Fibroblast of skin of right biceps (primary cell): ENCODE results near the gene INHA.

Experiments used
- DNase-seq: peaks from one replicate; pipeline ENCODE4 v3.0.0-alpha.2; 2013

Gene INHA

DNA sequence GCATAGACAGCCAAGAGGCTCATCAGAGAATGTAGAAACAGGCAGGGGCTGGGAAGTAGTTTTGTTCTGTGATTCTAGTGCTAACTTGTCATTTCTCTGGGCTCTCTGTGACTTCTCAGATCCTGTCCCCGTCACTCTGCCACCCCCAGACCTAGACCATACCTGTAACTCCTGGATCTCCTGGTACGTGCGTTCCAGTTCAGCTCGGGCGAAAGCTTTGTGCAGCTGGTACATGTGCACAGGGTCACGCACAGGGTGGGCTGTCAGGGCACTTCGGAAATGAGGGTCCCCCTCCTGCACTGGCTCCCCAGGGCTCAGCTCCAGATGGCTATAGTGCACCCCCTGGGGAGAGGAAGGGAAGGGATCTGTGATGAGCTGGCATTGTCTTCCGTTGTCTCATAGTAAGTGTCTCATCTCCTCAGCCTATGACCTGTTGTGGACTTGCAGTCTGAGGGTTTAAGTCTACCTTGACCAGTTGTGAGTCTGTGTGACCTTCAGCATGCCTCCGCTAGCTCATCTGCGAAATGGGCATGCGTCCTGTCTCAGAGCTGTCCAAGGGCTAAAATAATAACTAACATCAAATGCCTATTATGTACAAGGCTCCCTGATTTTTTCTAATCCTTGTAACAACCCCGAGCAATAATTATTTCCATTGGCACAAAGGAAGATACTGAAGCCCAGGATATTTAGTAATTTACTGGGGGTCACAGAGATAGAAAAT, 31.2 kb upstream of the INHA start:
- DNase-seq, result no peak

DNA sequence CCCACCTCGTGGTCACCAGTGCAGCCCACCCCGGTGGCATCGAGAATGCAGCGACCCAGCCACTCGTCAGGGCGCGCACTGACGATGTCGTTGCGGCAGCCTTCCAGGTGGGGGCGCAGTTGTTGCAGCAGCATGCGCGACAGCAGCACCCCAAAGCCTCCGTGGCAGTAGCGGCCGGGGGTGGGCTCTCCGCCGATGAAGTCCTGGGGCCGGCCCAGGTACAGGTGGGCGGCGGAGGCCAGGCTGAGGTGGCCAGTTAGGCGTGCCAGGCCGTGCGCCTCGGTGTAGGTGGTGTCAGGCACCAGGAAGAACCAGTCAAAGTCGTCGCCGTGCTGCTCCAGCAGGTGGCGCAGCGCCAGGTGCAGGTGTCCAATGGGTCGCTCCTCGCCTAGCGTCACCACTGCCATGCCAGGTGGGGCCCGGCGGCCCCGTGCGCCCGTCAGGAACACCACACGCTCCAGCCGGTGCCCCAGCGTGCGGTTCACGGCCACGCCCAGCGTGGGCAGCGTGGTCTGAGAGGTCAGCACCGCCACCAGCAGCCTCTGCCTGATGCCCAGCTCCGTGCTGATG, 30.4 kb upstream of the INHA start:
- DNase-seq, result peak; percentile 67

DNA sequence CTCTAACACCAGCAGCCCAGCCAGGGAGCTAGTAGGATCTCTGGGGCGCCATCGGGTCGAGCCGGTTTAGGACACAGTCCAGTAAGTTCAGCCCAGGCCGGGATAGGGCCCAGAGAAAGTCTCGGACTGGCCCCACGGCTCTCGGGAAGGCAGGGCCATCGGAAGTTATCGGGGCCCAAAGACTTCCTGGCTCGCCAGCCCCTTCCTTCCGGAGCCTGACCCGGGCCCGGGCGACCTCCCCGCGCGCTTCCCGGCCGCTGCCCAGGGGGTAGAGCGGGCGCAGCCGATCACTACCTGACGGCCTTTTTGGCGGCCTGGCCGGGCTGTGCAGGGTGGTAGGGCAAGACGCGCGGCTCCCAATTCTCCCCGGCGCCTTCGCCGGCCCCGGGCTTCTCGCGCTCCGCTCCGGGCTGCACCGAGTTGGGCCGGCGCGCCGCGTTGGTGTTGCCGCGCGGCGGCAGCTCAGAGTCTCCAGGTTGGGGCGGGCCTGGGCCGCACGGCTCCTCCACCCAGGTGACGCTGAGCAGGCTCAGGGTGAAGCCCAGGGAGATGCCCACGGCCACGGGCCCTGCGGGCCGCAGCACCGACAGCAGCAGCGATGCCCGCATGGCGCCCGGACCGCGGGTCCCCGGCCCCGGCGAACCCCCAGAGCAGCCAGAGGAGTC, 29.0 kb upstream of the INHA start:
- peak; percentile 17 for DNase-seq

DNA sequence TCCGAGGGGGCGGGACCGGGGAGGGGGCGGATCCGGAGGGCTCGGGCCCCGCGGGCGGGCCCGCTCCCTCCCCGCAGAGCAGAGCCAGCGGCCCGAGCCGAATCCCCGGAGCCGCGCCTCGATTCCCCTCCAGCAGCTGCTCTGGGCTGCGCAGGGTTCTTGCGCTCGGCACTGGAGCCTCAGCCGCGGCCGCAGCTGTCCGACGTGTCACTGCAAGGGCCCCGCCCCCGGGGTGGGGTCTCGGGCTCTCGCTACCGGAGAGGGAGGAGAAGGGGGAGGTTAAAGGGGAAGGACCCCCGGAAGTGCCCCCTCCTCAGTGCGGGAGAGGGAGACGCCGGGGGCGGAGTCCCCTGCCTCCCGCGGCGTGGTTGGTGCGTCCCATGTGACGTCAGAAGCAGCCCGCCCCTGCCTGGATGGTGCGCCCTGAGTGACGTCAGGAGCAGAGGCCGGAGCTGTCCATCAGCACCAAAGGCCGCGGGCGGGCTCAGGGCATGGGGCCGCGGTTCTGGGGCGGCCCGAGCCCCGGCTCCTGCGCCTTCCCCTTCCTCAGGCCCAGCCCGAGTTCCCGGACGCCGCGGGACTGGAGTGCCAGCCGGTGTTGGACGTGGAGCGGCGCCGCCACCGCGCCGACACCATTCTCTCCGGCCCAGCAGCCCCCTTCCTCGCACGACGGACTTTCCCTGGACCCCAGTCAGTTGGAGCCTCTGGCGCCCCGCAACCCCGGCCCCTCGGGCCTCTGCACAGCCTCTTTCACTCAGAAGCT, 28.3 kb upstream of the INHA start, which contains the start of the genes CHPF and TMEM198:
Gene CHPF (minus strand): TSS at position 214 of the 763 bp plus-strand sequence. CDS start 271 bp downstream, outside the sequence.
Gene TMEM198 (plus strand): TSS at position 433 of the 763 bp plus-strand sequence. CDS start 700 bp downstream, outside the sequence.
- DNase-seq, result peak; percentile 99

DNA sequence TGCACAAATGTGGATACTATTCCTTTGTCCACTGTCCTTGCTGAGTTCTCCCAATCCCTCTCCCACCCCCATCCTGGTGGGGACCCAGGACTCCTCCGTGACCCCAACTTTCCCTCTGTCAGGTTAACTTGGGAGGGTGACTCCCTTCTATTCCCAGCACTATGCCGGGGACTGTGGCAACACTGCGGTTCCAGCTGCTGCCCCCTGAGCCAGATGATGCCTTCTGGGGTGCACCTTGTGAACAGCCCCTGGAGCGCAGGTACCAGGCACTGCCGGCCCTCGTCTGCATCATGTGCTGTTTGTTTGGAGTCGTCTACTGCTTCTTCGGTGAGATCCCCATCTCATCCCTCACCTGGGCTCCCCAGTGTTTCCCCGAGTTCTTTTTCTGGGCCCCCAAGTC, 27.5 kb upstream of the INHA start:
- DNase-seq, result no peak

DNA sequence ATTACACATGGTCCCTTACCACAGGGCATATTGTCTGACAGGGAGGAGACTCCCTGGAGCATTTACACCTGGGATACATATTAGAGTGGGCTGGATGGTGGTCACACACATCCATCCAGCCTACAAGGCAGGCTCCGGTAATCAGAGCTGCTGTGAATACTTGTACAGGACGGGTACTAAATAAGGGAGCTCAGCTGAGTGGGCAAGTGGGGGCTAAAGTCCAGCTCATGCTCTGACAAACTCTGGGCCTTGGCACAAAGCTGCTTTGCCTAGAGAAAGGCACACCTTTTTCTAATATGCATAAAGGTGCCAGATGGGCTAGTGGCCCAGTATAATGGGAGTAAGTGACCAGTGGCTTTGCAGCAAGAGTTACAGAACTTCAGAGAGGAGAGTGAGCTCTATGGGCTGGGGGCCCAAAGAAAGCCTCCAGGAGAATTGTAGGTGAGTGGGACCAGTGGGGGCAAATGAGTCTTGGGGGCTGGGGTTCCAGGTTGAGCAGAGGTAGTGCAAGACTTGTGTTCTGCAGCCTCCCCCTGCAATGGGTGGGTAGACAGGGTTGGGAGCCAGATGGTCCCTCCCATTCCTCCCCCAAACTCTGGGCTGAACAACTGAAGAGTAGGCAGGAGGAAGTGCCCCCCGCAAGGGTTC, 26.7 kb upstream of the INHA start:
- no peak for DNase-seq

GRCh38 chr2:219545943-219546352, 26.2 kb upstream of the INHA start:
- DNase-seq, result no peak

- no peak for DNase-seq
These were observed 24.5 kb upstream of the INHA start for GRCh38 chr2:219547621-219548020.

DNA sequence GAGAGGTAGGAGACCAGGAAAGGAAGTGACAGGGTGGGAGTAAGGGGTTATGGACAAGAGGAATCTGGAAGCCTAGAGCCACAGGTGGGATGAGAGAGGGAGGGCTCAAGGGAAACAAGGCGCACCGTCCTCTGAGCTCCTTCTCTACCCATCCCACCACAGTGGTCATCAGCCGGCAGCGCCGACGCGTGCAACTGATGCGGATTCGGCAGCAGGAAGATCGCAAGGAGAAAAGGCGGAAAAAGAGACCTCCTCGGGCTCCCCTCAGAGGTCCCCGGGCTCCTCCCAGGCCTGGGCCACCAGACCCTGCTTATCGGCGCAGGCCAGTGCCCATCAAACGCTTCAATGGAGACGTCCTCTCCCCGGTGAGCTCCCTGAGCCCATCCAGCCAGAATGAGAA, 23.1 kb upstream of the INHA start:
- no peak for DNase-seq

DNA sequence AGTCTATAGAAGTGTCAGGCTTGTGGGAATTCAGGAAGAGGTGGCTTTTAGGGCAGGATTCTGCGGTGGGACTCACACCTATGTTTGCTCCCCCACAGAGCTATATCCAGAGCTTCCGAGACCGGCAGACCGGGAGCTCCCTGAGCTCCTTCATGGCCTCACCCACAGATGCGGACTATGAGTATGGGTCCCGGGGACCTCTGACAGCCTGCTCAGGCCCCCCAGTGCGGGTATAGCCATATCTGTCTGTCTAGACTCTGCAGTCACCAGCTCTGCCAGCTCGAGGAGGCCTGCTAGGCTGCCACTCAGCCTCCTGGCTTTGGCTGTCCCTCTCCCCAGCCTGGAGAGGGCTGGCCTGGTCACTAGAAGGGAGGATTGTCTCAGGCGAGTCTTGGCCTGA, 22.5 kb upstream of the INHA start:
- no peak for DNase-seq

DNA sequence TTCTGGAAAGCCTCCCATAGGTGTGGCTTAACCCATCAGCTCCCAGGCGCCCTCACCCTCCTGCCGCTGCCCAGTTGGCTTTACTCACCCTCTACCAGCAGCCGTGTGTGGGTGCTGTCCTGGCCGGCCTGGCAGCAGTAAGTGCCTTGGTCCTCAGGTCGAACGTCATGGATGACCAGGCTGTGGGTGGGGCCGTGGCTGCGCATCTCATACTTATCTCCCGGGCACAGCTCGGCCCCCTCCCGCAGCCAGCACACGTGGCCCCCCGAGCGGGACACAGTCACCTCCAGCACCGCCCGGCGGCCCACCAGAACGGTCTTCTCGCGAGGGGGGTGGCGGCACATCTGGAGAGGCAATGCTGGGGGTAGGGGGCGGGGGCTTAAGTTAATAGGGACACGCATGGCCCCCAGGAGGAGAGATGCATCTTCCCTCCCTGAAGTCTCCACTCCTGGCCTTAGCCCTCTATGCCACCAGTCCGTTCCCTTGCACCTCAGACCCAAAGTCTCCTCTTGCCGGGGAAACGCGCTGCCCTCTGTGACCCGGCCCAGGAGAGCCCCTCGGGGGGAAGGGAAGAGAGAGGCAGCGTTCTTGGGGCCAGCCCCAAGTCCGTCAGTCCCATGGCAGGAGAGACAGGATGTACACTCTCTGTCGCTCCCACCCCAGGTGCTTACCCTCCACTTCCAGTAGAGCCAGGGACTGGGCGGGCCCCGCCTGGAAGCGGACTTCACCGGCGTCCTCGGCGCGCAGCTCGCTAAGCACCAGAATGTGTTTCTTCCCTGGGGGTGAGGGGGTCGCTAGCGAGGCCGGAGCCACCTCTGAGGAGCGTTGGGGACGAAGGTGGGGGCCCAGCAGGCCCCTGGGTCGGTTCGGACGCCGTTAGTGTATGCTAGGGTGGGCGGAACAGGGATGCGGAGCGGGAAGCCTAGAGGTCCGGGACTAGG, 20.4 kb upstream of the INHA start:
- peak; percentile 30 for DNase-seq

DNA sequence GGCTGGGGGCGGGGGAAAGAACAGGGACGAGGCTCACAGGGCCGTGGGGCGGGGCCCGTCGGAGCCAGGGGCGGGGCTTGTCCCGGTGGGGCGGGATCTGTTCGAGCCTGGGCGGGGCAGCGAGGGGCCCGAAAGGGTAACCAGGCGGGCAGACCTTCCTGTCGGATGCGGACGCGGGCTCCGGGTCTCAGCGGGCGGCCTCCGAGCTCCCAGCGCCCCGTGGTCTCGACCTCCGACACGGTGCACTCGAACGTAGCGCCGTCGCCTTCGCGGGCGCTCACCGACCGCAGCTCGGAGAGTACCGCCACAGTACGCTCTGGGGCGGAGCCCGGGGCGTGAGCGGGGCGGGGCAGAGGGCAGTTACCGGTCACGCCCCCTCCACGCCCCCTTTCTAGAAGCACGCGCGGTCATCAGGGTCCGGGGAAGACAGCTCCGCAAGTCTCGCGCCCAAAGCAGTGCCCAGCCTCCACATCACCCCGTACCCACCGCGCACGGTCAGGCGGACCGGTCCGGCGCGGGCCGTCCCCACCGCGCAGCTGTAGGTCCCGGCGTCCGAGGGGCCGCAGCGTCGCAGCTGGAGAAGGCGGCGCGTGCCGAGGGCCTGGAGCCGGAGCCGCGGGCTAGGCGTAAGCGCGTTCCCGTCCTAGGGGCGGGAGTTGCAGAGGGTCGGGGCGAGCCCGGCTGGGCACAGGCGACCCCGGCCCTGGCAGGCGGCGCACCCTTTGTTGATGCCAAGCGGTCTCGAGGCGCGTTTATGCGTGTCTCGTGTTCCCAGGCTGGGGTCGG, 19.5 kb upstream of the INHA start:
- peak; percentile 80 for DNase-seq

DNA sequence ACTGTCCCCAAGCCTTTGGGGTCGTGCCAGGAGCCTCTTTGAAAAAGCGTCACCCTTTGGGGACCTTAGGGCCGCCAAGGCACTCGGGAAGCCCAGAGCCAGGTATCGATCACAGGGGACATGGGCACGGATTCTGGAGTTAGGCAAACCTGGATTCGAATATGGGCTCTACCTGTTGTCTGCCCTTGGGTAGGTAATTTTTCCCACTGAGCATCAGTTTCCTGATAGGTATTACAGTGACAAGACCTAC, 19.0 kb upstream of the INHA start:
- DNase-seq, result no peak

DNA sequence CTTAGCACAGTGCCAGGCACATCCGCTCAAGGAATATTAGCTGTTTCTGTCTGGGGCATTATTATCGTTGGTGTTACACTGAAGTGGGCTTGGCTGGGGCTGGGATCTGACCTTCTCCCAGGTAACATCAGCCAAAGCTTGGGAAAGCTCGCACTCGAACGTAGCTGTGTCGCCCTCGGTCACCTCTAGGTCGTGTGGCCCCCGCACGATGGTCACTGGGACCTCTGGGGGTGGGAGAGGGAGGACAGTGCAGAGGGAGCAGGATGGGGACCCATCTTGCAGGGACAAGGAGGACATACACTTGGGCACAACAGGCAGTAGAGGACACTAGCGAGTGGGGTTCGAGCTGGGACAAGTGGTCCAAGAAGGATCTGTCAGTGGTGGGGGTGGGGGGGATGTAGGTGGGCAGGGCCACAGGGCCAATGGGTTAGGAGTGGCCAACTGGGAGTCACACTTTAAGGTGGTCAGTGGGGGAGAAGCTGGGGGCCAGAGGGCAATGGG, 18.6 kb upstream of the INHA start:
- no peak for DNase-seq

DNA sequence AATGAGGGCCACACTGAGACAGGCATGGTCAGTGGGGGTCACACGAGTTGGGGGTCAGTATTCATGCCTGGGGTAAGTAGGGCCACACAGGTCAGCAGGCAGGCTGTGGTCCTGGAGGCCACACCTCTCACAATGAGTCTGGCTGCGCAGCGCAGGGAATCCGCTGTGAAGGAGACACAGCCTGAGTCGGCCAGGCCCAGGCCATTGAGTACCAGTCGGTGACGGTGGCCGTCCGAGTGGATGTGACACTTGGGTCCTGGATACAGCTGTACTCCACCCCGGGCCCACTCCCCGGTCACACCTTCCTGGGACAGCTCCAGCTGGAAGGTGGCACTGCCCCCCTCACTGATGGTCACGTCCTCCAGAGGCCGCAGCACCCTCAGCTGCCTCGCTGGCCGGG, 17.8 kb upstream of the INHA start:
- no peak for DNase-seq

DNA sequence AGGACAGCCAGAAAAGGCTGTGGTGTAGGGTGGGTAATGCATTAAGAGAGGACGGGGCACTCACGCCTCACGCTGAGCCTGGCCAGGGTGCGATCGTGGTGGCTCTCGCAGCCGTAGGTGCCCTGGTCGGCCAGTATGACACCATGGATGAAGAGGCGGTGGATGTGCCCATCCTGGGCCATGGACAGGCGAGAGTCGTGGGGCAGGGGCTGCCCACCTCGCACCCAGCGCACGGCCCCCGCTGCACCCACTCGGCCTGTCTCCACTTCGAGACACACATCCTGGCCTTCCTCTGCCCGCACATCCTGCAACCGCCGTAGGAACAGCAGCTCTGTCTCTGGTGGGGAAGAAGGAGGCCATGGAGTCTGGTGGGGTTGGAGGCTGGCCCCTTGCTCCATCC, 16.2 kb upstream of the INHA start:
- DNase-seq, result no peak

- no peak for DNase-seq
These were observed 15.7 kb upstream of the INHA start for GRCh38 chr2:219556413-219556812.

- no peak for DNase-seq
These were observed 14.8 kb upstream of the INHA start for GRCh38 chr2:219557320-219557719.

- no peak for DNase-seq
These were observed 14.0 kb upstream of the INHA start for GRCh38 chr2:219557791-219558785.
